ENCODE results near the gene CHST8.
A peak's percentile ranks its signal among the peaks of the same experiment; 100 is the strongest.
"Not testable (repeated sequence)": the region's sequence is repeated elsewhere in the genome, so short reads cannot be mapped to it uniquely, and the experiment has no call there.

Gene CHST8

GRCh38 chr19:33813391-33814101 is 191.8 kb downstream of the CHST8 start:
- Histone ChIP-seq H3K9ac (ENCODE audit: low read length) (no peak overlapping the region), H3K27me3 (ENCODE audit: control insufficient read depth in 1 of 2, insufficient read depth in 2 of 2, low read length in 2 of 2) (no peaks in the 10 kb centered on the region), H3K9me3 (ENCODE audit: low read length) (no peaks in the 10 kb centered on the region), H3K4me3 (ENCODE audit: low read depth in 1 of 2, low read length in 2 of 2) (no peak overlapping the region), H3K4me1 (ENCODE audit: insufficient read depth, low read length) (peaks cover 4% of the 10 kb centered on the region), H3K27ac (ENCODE audit: low read depth, low read length) (no peak overlapping the region), H3K36me3 (ENCODE audit: insufficient read depth, low read length) (peaks cover 17% of the 10 kb centered on the region)

GRCh38 chr19:33814181-33815165 is 192.7 kb downstream of the CHST8 start:
- H3K27ac ChIP-seq (ENCODE audit: low read depth, low read length) = no peak overlapping the region
- H3K4me3 ChIP-seq (ENCODE audit: low read depth in 1 of 2, low read length in 2 of 2) = no peak overlapping the region
- peaks cover 16% of the 10 kb centered on the region for H3K36me3 ChIP-seq (ENCODE audit: insufficient read depth, low read length)
- no peaks in the 10 kb centered on the region for H3K27me3 ChIP-seq (ENCODE audit: control insufficient read depth in 1 of 2, insufficient read depth in 2 of 2, low read length in 2 of 2)
- H3K9ac ChIP-seq (ENCODE audit: low read length) = no peak overlapping the region
- no peaks in the 10 kb centered on the region for H3K9me3 ChIP-seq (ENCODE audit: low read length)
- H3K4me1 ChIP-seq (ENCODE audit: insufficient read depth, low read length) = peaks cover 5% of the 10 kb centered on the region

GRCh38 chr19:33815380-33816340 is 193.9 kb downstream of the CHST8 start:
- H3K4me3 ChIP-seq (ENCODE audit: low read depth in 1 of 2, low read length in 2 of 2) = no peak overlapping the region
- peaks cover 16% of the 10 kb centered on the region for H3K36me3 ChIP-seq (ENCODE audit: insufficient read depth, low read length)
- H3K4me1 ChIP-seq (ENCODE audit: insufficient read depth, low read length) = peaks cover 8% of the 10 kb centered on the region
- H3K27me3 ChIP-seq (ENCODE audit: control insufficient read depth in 1 of 2, insufficient read depth in 2 of 2, low read length in 2 of 2) = no peaks in the 10 kb centered on the region
- H3K9me3 ChIP-seq (ENCODE audit: low read length) = no peaks in the 10 kb centered on the region
- no peak overlapping the region for H3K27ac ChIP-seq (ENCODE audit: low read depth, low read length)
- no peak overlapping the region for H3K9ac ChIP-seq (ENCODE audit: low read length)

- Histone ChIP-seq H3K9ac (ENCODE audit: low read length) (no peak overlapping the region), H3K9me3 (ENCODE audit: low read length) (no peaks in the 10 kb centered on the region), H3K4me1 (ENCODE audit: insufficient read depth, low read length) (peaks cover 8% of the 10 kb centered on the region), H3K36me3 (ENCODE audit: insufficient read depth, low read length) (no peaks in the 10 kb centered on the region), H3K27ac (ENCODE audit: low read depth, low read length) (no peak overlapping the region), H3K4me3 (ENCODE audit: low read depth in 1 of 2, low read length in 2 of 2) (no peak overlapping the region), H3K27me3 (ENCODE audit: control insufficient read depth in 1 of 2, insufficient read depth in 2 of 2, low read length in 2 of 2) (no peaks in the 10 kb centered on the region)
These were observed 196.7 kb downstream of the CHST8 start for GRCh38 chr19:33818411-33818810.

GRCh38 chr19:33819078-33819477 is 197.3 kb downstream of the CHST8 start:
- not testable (repeated sequence) for H3K9ac ChIP-seq (ENCODE audit: low read length); H3K27ac ChIP-seq (ENCODE audit: low read depth, low read length); H3K4me1 ChIP-seq (ENCODE audit: insufficient read depth, low read length)

GRCh38 chr19:33819506-33819879 is 197.7 kb downstream of the CHST8 start:
- H3K4me3 ChIP-seq (ENCODE audit: low read depth in 1 of 2, low read length in 2 of 2) = peak overlapping the region; percentile 58 to 65
- H3K27ac ChIP-seq (ENCODE audit: low read depth, low read length) = no peak overlapping the region
- peaks cover 8% of the 10 kb centered on the region for H3K4me1 ChIP-seq (ENCODE audit: insufficient read depth, low read length)
- H3K36me3 ChIP-seq (ENCODE audit: insufficient read depth, low read length) = no peaks in the 10 kb centered on the region
- H3K9ac ChIP-seq (ENCODE audit: low read length) = no peak overlapping the region
- H3K9me3 ChIP-seq (ENCODE audit: low read length) = no peaks in the 10 kb centered on the region
- no peaks in the 10 kb centered on the region for H3K27me3 ChIP-seq (ENCODE audit: control insufficient read depth in 1 of 2, insufficient read depth in 2 of 2, low read length in 2 of 2)

More at GRCh38 chr19:33819078-33819477, 197.3 kb downstream of the CHST8 start:
- H3K27me3 ChIP-seq (ENCODE audit: control insufficient read depth in 1 of 2, insufficient read depth in 2 of 2, low read length in 2 of 2); H3K9me3 ChIP-seq (ENCODE audit: low read length); H3K36me3 ChIP-seq (ENCODE audit: insufficient read depth, low read length); H3K4me3 ChIP-seq (ENCODE audit: low read depth in 1 of 2, low read length in 2 of 2): not testable (repeated sequence)

- no peaks in the 10 kb centered on the region for H3K9me3 ChIP-seq (ENCODE audit: low read length)
- no peak overlapping the region for H3K9ac ChIP-seq (ENCODE audit: low read length)
- no peaks in the 10 kb centered on the region for H3K36me3 ChIP-seq (ENCODE audit: insufficient read depth, low read length)
- no peaks in the 10 kb centered on the region for H3K27me3 ChIP-seq (ENCODE audit: control insufficient read depth in 1 of 2, insufficient read depth in 2 of 2, low read length in 2 of 2)
- peak overlapping the region; percentile 58 to 65 for H3K4me3 ChIP-seq (ENCODE audit: low read depth in 1 of 2, low read length in 2 of 2)
- no peak overlapping the region for H3K27ac ChIP-seq (ENCODE audit: low read depth, low read length)
- peaks cover 5% of the 10 kb centered on the region for H3K4me1 ChIP-seq (ENCODE audit: insufficient read depth, low read length)
These were observed 198.4 kb downstream of the CHST8 start for GRCh38 chr19:33819880-33820781.

GRCh38 chr19:33821871-33822270 is 200.1 kb downstream of the CHST8 start:
- no peak overlapping the region for H3K27ac ChIP-seq (ENCODE audit: low read depth, low read length)
- H3K4me1 ChIP-seq (ENCODE audit: insufficient read depth, low read length) = peaks cover 5% of the 10 kb centered on the region
- no peaks in the 10 kb centered on the region for H3K9me3 ChIP-seq (ENCODE audit: low read length)
- no peak overlapping the region for H3K9ac ChIP-seq (ENCODE audit: low read length)
- H3K27me3 ChIP-seq (ENCODE audit: control insufficient read depth in 1 of 2, insufficient read depth in 2 of 2, low read length in 2 of 2) = no peaks in the 10 kb centered on the region
- no peak overlapping the region for H3K4me3 ChIP-seq (ENCODE audit: low read depth in 1 of 2, low read length in 2 of 2)
- H3K36me3 ChIP-seq (ENCODE audit: insufficient read depth, low read length) = no peaks in the 10 kb centered on the region
